Mesenchymal stem cell (in vitro differentiated cells and primary cell): Measurements from ENCODE around the gene BRSK2.

Source experiments
- DNase-seq: peaks from one replicate; pipeline ENCODE4 v3.0.0-alpha.2; 2013
- H2AFZ ChIP-seq: one replicate; pipeline ENCODE4 v1.6.1; 2013; ENCODE audit warnings: low read depth, mild to moderate bottlenecking, control low read depth, inconsistent platforms, low read length, moderate library complexity
- H2AK5ac ChIP-seq: 2 replicates; pipeline ENCODE4 v1.6.1; 2013; ENCODE audit warnings: low read length, moderate library complexity, mild to moderate bottlenecking, inconsistent platforms; ENCODE audit not compliant: severe bottlenecking
- H2BK120ac ChIP-seq: one replicate; pipeline ENCODE4 v1.6.1; 2013; ENCODE audit warnings: low read depth, mild to moderate bottlenecking, inconsistent platforms, low read length, moderate library complexity
- H2BK12ac ChIP-seq, 2 experiments: one replicate each; pipeline ENCODE4 v1.6.1; 2013; ENCODE audit warnings: inconsistent platforms in 2 of 2, low read length in 2 of 2, mild to moderate bottlenecking in 2 of 2, moderate library complexity in 2 of 2, control low read depth in 1 of 2
- H2BK15ac ChIP-seq: one replicate; pipeline ENCODE4 v1.6.1; 2013; ENCODE audit warnings: mild to moderate bottlenecking, low read depth, inconsistent platforms; ENCODE audit not compliant: poor library complexity, severe bottlenecking
- H2BK5ac ChIP-seq: 2 replicates; pipeline ENCODE4 v1.6.1; 2013; ENCODE audit warnings: low read depth, mild to moderate bottlenecking, low read length, control low read depth, inconsistent platforms; ENCODE audit not compliant: poor library complexity, severe bottlenecking
- H3K14ac ChIP-seq, 2 experiments: one replicate each; pipeline ENCODE4 v1.6.1; 2013; ENCODE audit warnings: inconsistent platforms in 2 of 2, low read length in 2 of 2, control low read depth in 1 of 2, mild to moderate bottlenecking in 1 of 2, moderate library complexity in 1 of 2
- H3K18ac ChIP-seq, 2 experiments: one replicate each; pipeline ENCODE4 v1.6.1; 2013; ENCODE audit warnings: inconsistent platforms in 2 of 2, low read length in 2 of 2, control low read depth in 1 of 2, low read depth in 1 of 2, mild to moderate bottlenecking in 1 of 2
- H3K23ac ChIP-seq, 2 experiments: one replicate each; pipeline ENCODE4 v1.6.1; 2013; ENCODE audit warnings: inconsistent platforms in 2 of 2, low read length in 2 of 2, mild to moderate bottlenecking in 2 of 2, moderate library complexity in 2 of 2, control low read depth in 1 of 2
- H3K27ac ChIP-seq: 2 replicates; pipeline ENCODE4 v1.5.1; 2013; ENCODE audit warnings: mild to moderate bottlenecking, moderate library complexity, low read length, control low read depth, inconsistent platforms; ENCODE audit not compliant: poor library complexity, severe bottlenecking
- H3K27me3 ChIP-seq, 2 experiments: 2 replicates each; pipeline versions ENCODE4 v1.6.1 to v1.7.0; 2013; ENCODE audit warnings: low read length in 2 of 2, mild to moderate bottlenecking in 2 of 2, moderate library complexity in 2 of 2, control low read depth in 1 of 2, inconsistent platforms in 1 of 2; ENCODE audit not compliant: control insufficient read depth in 1 of 2, insufficient read depth in 1 of 2
- H3K36me3 ChIP-seq, 2 experiments: 2 replicates each; pipeline versions ENCODE4 v1.6.1 to v1.7.0; 2013; ENCODE audit warnings: low read length in 2 of 2, control low read depth in 1 of 2, inconsistent platforms in 1 of 2, low read depth in 1 of 2, mild to moderate bottlenecking in 1 of 2; ENCODE audit not compliant: insufficient read depth in 2 of 2, control insufficient read depth in 1 of 2
- H3K4ac ChIP-seq, 2 experiments: one replicate each; pipeline ENCODE4 v1.6.1; 2013; ENCODE audit warnings: inconsistent platforms in 2 of 2, low read length in 2 of 2, mild to moderate bottlenecking in 2 of 2, moderate library complexity in 2 of 2, control low read depth in 1 of 2, low read depth in 1 of 2
- H3K4me1 ChIP-seq: 2 replicates; pipeline ENCODE4 v1.6.1; 2013; ENCODE audit warnings: low read depth, low read length, control low read depth; ENCODE audit not compliant: control insufficient read depth, insufficient read depth
- H3K4me2 ChIP-seq: 2 replicates; pipeline ENCODE4 v1.6.1; 2013; ENCODE audit warnings: low read length, mild to moderate bottlenecking, inconsistent platforms; ENCODE audit not compliant: poor library complexity, severe bottlenecking
- H3K4me3 ChIP-seq, 2 experiments: 2 replicates each; pipeline versions ENCODE4 v1.5.1 to v1.7.0; 2013; ENCODE audit warnings: low read length in 2 of 2, mild to moderate bottlenecking in 2 of 2, control low read depth in 1 of 2, low read depth in 1 of 2; ENCODE audit not compliant: insufficient read depth in 1 of 2
- H3K79me1 ChIP-seq: replicated peaks from 2 replicates; pipeline ENCODE4 v1.6.1; 2013; ENCODE audit warnings: mild to moderate bottlenecking, control low read depth, low read length, inconsistent platforms; ENCODE audit not compliant: poor library complexity, severe bottlenecking
- H3K9ac ChIP-seq: 2 replicates; pipeline ENCODE4 v1.7.0; 2013; ENCODE audit warnings: mild to moderate bottlenecking, low read length, moderate library complexity
- H3K9me3 ChIP-seq: 2 replicates; pipeline ENCODE4 v1.7.0; 2013; ENCODE audit warnings: mild to moderate bottlenecking, low read length; ENCODE audit not compliant: control insufficient read depth
- H4K8ac ChIP-seq: one replicate; pipeline ENCODE4 v1.6.1; 2013; ENCODE audit warnings: inconsistent platforms, mild to moderate bottlenecking, low read length, moderate library complexity
- H4K91ac ChIP-seq: one replicate; pipeline ENCODE4 v1.6.1; 2013; ENCODE audit warnings: mild to moderate bottlenecking, low read length, inconsistent platforms
- WGBS: methylation state at CpG from one replicate; pipeline ENCODE4 v1.1.7; 2013; ENCODE audit warnings: mixed read lengths; 5-methylcytosine and 5-hydroxymethylcytosine counted together

BRSK2 gene

DNA sequence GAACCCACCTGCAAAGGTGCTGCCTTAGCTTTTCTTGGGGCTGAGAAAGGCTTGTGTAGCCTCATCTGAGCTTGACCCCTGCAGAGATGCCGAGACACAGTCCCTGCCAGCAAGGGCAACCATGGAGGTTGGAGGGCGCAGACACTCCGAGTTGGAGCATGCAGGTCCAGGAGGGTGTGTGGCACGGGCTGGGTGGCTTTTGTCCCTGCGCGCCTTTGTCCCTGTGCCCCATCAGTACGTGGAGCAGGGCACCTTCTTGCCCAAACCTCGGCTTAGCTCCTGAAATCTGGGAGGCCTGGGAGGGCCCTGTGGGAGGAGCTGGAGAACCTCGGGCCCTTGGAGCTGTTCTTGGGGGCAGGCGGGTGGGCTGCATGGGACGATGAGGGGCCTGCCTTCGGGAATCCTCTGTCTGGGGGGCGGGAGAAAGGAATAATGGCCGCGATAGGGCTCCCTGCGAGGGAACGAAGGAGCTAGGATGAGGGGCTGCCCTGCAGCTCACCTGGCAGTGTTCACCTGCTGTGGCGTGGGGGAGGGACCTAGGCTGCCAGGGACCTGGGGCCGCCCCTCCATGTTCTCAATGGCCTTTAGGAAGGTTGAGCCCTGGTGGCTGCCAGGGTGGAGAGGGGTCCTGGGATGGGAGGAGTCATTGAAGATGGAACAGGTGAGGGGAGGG is 3.4 kb downstream of the BRSK2 start:
- no peak overlapping the region for H2AFZ ChIP-seq
- no peaks in the 10 kb centered on the region for H3K9me3 ChIP-seq
- H3K18ac ChIP-seq: no peak overlapping the region
- no peak overlapping the region for H4K91ac ChIP-seq
- no peak overlapping the region for H3K4ac ChIP-seq
- no peak overlapping the region for H2BK12ac ChIP-seq
- no peak overlapping the region for H3K27ac ChIP-seq
- no peak for DNase-seq
- peaks cover 23% of the 10 kb centered on the region for H3K4me1 ChIP-seq
- no peak overlapping the region for H3K4me3 ChIP-seq
- peaks cover 0 to 5% of the 10 kb centered on the region in 2 experiments for H3K36me3 ChIP-seq
- H2BK15ac ChIP-seq: no peak overlapping the region
- no peak overlapping the region for H3K4me2 ChIP-seq
- H3K23ac ChIP-seq: no peak overlapping the region
- H4K8ac ChIP-seq: no peak overlapping the region
- H3K27me3 ChIP-seq: peaks cover 37 to 43% of the 10 kb centered on the region in 2 experiments
- no peak overlapping the region for H2BK5ac ChIP-seq
- no peak overlapping the region for H2AK5ac ChIP-seq
- 89% methylated on average over 19 of the region's 19 CpGs for WGBS
- no peak overlapping the region for H2BK120ac ChIP-seq
- H3K79me1 ChIP-seq: no peaks in the 10 kb centered on the region
- H3K14ac ChIP-seq: no peak overlapping the region
- H3K9ac ChIP-seq: no peak overlapping the region

- Histone ChIP-seq H2AFZ (no peak overlapping the region), H3K4me3 (no peak overlapping the region), H3K9ac (no peak overlapping the region), H2BK5ac (no peak overlapping the region), H2BK120ac (no peak overlapping the region), H2BK15ac (no peak overlapping the region), H4K91ac (no peak overlapping the region), H2BK12ac (no peak overlapping the region), H3K27ac (no peak overlapping the region), H3K18ac (no peak overlapping the region), H3K79me1 (no peaks in the 10 kb centered on the region), H3K27me3 (peaks cover 32 to 41% of the 10 kb centered on the region in 2 experiments), H3K4ac (no peak overlapping the region), H3K4me1 (peaks cover 8% of the 10 kb centered on the region), H3K4me2 (no peak overlapping the region), H3K9me3 (no peaks in the 10 kb centered on the region), H3K36me3 (peaks cover 0 to 4% of the 10 kb centered on the region in 2 experiments), H3K23ac (no peak overlapping the region), H4K8ac (no peak overlapping the region), H2AK5ac (no peak overlapping the region), H3K14ac (no peak overlapping the region)
- DNase-seq: no peak
- 96% methylated on average over 29 of the region's 29 CpGs for WGBS
Observed at GRCh38 chr11:1394936-1395772, 5.4 kb downstream of the BRSK2 start.

- H2BK120ac ChIP-seq: no peak overlapping the region
- H3K4me2 ChIP-seq: no peak overlapping the region
- H3K9ac ChIP-seq: no peak overlapping the region
- H3K79me1 ChIP-seq: no peaks in the 10 kb centered on the region
- H3K23ac ChIP-seq: no peak overlapping the region
- H3K27me3 ChIP-seq: peaks cover 32 to 43% of the 10 kb centered on the region in 2 experiments
- H3K9me3 ChIP-seq: no peaks in the 10 kb centered on the region
- no peak overlapping the region for H2AK5ac ChIP-seq
- H2BK15ac ChIP-seq: no peak overlapping the region
- no peak overlapping the region for H2BK12ac ChIP-seq
- H3K27ac ChIP-seq: no peak overlapping the region
- peaks cover 1% of the 10 kb centered on the region for H3K4me1 ChIP-seq
- WGBS: 80% methylated on average over 15 of the region's 19 CpGs
- peak overlapping the region; percentile 8 for H4K91ac ChIP-seq
- H3K4ac ChIP-seq: no peak overlapping the region
- no peak overlapping the region for H3K14ac ChIP-seq
- H3K4me3 ChIP-seq: no peak overlapping the region
- DNase-seq: no peak
- no peak overlapping the region for H2AFZ ChIP-seq
- H3K36me3 ChIP-seq: peaks cover 0 to under 1% of the 10 kb centered on the region in 2 experiments
- H3K18ac ChIP-seq: no peak overlapping the region
- no peak overlapping the region for H4K8ac ChIP-seq
- H2BK5ac ChIP-seq: no peak overlapping the region
Observed at GRCh38 chr11:1395773-1396374, 6.1 kb downstream of the BRSK2 start.

DNA sequence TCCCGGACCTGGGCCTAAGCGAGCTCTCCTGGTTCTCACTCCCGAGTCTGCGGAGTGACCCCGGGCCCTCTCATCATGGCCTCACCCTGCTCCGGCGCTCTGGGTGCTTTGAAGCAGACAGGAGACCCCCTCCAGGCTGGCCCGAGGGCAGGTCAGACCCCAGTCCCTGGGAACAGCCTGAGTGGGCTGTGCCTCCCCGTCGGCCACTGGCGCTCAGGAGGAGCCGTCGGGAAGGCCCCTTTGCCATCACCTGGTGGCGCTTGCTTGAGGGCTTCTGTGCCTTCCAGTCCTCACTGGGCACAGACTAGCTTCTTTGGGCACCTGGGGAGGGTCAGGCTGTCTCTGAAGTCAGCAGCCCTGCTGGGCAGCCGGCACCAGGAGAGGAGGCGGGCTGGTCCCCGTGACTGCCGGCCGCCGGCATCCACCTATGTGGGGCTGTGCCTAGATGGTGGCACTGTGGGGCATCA is 6.7 kb downstream of the BRSK2 start:
- H3K79me1 ChIP-seq: no peaks in the 10 kb centered on the region
- H2AFZ ChIP-seq: no peak overlapping the region
- no peak overlapping the region for H4K91ac ChIP-seq
- H3K4me3 ChIP-seq: no peak overlapping the region
- no peak overlapping the region for H4K8ac ChIP-seq
- no peak for DNase-seq
- H3K4me1 ChIP-seq: peaks cover 3% of the 10 kb centered on the region
- no peak overlapping the region for H3K18ac ChIP-seq
- H3K9ac ChIP-seq: no peak overlapping the region
- no peak overlapping the region for H2BK120ac ChIP-seq
- WGBS: 91% methylated on average over 20 of the region's 20 CpGs
- no peak overlapping the region for H2AK5ac ChIP-seq
- peaks cover 30 to 42% of the 10 kb centered on the region in 2 experiments for H3K27me3 ChIP-seq
- H3K4ac ChIP-seq: no peak overlapping the region
- no peak overlapping the region for H2BK15ac ChIP-seq
- no peak overlapping the region for H3K4me2 ChIP-seq
- no peak overlapping the region for H3K23ac ChIP-seq
- H2BK12ac ChIP-seq: no peak overlapping the region
- H3K9me3 ChIP-seq: no peaks in the 10 kb centered on the region
- no peak overlapping the region for H2BK5ac ChIP-seq
- H3K14ac ChIP-seq: no peak overlapping the region
- no peaks in the 10 kb centered on the region for H3K36me3 ChIP-seq
- no peak overlapping the region for H3K27ac ChIP-seq
